Renal cortical epithelial cell (primary cell): ENCODE results near the gene ZNF213. TPM values are rescaled to one million over a fixed set of nuclear protein-coding genes. Genes with fewer than 3 reads are reported as not detected.
A peak's percentile ranks its signal among the peaks of the same experiment; 100 is the strongest.

Experiments
- DNase-seq: peaks from one replicate; pipeline ENCODE4 v3.0.0-alpha.2; 2011; ENCODE audit warnings: low read depth
- total RNA-seq: library from RNA; depleted of rRNA; stranded (reverse); fragments of >200 nt; gene quantifications from 2 replicates; pipeline ENCODE4 v1.2.3, GENCODE V29; 2014

Gene ZNF213
- 6.1 and 19.3 TPM in 2 replicates for total RNA-seq

- DNase-seq = peak; percentile 97
These were observed at the start of gene ZNF213 for GRCh38 chr16:3134338-3135125. Gene ZNF213 (plus strand): TSS chr16:3135029. CDS start chr16:3137281, 2,252 bp downstream.

DNA sequence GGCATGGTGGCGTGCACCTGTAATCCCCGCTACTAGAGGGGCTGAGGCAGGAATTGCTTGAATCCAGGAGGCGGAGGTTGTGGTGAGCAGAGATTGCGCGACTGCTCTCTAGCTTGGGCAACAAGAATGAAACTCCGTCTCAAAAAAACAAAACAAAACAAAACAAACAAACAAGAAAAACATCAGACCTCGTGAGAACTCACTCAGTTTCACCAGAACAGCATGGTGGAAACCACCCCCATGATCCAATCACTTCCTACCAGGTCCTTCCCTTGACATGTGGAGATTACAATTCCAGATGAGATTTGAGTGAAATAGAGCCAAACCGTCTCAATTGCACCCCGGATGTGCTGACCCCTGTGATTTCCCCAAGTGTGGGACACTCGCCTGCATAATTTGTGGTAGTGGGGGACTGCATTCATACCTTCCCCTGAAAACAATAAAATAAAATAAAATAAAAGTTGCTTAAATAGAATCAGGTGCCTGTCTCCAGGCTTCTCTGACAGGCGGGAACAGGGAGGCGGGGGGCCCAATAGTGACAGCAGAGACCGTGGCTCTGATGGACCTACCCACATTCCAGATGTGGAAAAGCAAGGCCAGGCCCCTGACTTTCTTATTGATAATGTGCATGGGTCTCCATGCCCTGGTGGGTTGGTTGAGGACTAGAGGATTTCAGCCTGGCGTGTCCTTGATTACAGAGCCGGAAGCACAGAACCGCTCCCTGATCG is 48.8 kb upstream of the ZNF213 start:
- no peak for DNase-seq

DNA sequence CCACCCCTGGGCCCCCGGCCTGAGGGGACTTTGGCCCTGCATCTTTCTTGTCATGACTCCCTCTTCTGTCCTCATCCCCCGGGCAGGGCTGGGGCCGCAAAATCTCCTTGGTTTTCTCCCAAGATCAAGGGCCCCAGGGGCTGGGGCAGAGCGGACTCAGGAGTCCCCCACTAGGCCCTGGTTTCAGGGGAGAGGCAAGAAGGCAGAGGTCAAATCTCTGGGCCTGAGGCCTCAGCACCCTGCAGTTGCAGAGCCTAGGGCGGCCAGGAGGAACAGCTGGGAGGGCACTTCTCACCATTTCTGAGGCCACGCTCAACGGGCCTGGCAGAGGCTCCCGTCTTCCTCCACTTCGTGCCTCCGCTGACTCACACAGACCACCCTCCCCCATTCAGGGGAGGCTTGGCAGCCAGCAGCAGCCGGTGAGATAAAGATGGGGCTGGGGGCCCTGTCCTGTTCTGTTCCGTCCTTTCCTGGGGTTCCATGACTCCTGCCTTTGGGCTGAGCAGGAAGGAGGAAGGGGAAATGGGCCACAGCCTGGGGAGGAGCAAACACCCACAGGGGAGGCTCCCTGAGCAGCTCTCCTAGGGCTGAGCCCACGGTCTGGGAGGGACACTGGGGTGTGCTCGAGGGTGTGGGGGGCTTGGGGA is 48.1 kb upstream of the ZNF213 start:
- DNase-seq = no peak

DNA sequence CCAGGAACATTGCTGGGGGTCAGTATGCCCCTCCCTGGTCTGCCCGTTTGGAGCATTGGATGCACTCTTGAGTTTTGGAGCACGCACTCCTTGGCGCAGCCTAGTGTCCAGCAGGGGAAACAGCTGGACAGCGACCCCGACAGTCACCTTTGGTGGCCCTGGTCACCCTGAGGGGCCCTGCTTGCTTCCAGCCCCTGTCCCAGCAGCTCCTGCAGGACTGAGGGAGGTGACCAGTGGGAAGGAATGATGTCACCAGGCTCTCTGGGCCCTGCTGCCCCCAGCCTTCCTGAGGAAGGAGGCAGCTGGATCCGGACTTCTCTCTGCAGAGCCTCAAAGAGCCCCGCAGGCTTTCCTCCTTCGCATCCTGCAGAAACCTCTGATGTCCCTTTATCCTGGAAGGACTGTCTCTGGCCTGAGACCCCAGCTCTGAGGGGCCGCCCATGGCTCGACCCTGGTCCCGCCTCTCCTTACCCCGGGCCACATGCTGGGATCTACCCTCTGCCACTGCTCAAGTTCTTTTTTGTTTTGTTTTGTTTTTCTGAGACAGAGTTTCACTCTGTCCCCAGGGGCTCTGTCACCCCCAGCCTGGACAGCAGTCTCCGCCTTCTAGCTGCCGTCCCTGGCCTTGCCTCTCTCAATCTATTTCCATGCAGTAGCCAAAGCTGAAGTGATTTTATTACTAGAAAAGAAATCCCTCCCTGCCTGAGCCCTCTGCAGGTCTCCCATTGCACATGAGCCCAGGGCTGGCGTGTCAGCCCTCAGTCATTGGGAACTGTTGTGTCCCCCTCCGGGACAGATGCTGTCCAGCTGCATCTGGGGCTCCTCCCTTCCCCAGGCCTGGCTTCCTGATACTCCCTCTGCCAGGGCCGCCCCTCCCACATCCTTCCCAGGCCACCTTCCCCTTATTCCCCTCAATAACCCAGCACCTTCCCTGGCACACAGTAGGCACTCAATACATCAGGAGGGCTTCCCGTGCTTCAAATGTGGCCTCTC is 47.3 kb upstream of the ZNF213 start:
- DNase-seq = no peak

GRCh38 chr16:3088450-3088849 is 46.4 kb upstream of the ZNF213 start:
- no peak for DNase-seq

DNA sequence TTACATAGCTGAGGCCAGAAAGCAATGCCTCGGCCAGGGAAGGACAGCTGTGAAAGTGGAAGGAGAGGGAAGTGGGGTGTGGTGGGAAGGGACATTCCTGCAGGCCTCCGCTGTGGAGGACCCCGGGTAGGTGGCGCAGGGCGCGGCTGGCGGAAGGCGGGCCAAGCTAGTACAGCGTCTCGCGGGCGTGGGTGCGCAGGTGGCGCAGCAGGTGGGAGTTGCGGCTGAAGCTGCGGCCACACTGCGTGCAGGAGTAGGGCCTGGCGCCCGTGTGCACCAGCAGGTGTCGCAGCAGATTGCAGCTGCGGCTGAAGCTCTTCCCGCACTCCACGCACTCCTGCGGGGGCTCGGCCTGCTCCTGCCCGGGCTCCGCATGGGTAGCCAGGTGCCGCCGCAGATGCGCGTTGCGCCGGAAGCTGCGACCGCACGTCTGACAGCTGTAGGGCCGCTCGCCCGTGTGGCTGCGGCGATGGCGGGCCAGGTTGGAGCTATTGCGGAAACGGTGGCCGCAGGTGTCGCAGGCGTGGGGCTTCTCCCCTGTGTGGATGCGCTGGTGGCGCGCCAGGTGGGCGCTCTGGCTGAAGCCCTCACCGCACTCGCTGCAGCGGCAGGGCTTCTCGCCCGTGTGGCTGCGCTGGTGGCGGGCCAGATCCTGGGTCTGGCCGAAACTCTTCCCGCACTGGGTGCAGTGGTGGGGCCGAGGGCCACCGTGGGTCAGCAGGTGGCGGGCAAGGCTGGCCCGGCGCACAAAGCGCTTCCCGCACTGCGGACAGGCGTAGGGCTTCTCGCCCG is 45.7 kb upstream of the ZNF213 start:
- no peak for DNase-seq

GRCh38 chr16:3089717-3090592 is 44.9 kb upstream of the ZNF213 start:
- DNase-seq = no peak

GRCh38 chr16:3091551-3091950 is 43.3 kb upstream of the ZNF213 start:
- DNase-seq = no peak

DNA sequence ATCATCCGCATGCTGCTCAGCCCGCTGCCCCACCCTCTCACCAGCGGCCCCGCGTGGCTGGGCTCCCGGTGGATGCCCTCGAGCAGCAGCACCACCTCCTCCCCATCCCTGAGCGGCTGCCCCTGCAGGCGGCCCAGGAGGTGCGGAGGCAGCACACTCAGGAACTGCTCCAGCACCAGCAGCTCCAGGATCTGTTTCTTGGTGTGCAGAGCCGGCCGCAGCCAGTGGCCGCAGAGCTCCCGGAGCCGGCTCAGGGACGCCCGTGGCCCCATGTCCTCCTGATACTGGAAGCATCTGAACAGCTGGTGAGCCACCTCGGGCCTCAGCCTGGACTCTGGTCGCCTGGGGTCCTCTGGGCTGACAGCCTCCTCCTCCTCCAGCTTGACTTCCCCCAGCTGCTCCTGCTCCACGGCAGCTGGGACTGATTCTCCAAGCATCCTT is 42.3 kb upstream of the ZNF213 start:
- DNase-seq = no peak

- peak; percentile 32 for DNase-seq
These were observed 40.4 kb upstream of the ZNF213 start for GRCh38 chr16:3094289-3095027.

DNA sequence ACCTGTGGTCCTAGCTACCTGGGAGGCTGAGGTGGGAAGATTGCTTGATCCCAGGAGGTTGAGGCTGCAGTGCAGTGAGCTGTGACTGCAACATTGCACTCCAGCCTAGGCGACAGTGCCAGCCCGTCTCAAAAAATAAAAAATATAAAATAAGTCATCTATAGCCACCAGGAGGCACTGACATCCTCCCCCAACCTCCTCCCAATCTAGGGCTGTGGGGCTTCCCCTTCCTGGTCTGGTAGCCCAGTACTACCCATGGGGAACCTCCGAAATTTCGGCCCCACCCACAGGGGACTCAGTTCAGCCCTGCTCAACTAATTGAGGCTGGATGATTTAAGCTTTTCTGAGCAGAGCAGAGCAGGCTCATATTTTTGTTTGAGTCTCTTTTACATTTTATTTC is 39.0 kb upstream of the ZNF213 start:
- no peak for DNase-seq

DNA sequence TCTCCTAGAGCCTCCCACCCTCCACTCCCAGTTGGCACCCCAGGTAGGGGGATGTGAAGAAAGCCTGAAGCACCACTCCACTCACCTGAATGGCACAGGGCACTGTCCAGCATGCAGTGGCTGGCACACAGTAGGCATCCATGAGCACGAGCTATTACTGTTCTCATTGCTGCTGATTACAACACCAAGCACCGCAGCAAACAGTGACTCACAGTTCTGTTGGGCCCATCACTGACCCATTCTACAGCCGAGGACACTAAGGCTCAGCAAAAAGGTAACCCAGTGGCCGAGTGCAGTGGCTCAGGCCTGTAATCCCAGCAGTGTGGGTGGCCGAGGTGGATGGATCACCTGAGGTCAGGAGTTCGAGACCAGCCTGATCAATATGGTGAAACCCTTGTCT is 38.5 kb upstream of the ZNF213 start:
- no peak for DNase-seq

GRCh38 chr16:3097266-3097665 is 37.6 kb upstream of the ZNF213 start:
- no peak for DNase-seq

DNA sequence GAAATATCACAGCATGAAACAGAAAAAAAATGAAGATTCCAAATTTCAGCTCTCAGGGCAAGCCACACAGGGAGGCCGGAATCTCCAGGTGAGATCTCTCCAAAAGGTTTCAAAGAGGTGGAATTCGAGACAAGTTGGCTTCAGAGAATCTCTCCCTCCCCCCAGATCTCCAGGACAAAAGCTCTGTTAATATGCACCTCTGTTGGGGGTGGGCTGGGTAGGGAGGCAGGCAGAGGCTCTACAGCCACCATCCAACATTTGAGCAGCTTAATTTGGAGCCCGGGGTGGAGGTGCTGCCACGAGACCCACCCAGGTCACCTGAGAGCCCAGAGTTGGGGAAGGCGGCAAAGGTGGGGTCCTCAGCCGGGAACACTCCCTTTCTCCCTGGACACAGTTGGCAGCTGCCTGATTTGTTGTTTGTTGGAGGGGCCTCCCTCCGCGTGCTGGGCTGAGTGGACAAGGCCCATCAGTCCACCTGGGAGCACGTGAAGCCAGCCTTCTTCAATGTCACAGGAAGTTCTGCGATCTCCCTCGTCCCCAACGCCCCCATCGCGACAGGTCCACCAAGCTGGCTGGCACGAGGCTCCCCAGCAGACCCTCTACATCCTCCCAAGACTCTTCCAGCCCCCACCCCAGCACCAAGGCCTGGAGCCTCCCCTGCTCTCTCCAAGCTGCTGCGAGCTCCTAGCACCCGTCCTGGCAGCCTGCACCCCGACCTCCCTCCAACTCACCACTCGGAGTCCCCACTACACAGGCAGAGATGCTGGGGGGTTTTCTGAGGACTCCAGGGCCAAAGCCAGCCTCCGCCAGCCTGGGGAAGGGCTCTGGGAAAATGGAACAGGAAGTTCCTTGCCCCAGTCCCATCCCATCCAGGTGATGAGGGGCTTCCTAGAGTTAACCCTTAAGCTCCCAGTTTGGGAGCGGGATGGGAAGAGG is 36.1 kb upstream of the ZNF213 start, which contains the start of gene ZSCAN10:
Gene ZSCAN10, minus strand, starts transcription at position 836 of the 936 bp plus-strand sequence. CDS start 6,357 bp downstream, outside the sequence.
- DNase-seq = no peak

GRCh38 chr16:3099395-3099731 is 35.5 kb upstream of the ZNF213 start:
- DNase-seq = no peak

DNA sequence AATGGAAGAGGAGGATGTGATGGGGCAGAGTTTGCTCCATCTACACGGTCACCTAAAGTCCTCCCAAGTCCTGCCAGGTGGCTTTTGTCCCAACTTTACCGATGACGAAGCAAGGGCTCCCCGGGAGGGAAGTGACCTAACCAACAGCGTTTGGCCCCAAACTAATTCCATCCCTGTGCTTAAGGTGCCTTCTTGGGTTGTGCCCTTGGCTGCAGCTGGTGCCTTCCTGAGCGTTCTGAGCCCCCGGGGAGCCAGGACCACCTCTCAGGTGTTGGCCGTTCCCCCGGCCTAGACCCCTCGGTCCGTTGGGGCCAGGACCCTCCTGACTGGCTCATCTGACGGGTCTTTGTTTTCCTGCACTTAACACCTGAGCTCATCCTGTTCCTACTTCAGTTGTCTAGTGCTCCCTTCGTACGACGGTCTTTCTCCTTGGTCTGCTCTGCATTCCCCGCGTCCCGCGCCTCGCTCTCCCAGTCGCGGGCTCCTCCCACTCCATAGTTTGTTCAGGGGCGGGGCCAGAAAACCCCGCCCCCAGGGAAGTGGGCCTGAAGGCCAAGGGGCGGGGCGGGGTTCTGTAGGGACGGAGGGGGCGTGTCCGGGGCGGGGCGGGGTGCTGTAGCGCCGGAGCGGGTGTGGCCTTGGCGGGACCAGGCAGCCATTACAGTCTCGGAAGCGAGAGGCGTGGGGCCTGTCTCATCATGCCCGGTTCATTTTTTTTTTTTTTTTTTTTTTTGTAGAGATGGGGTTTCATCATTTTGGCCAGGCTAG is 34.9 kb upstream of the ZNF213 start:
- DNase-seq = peak; percentile 31
